HepG2 (cell line): ENCODE results near the gene RIOK3.

Experiments used
- ARID4A ChIP-seq: sonication (generic); formaldehyde crosslinking; IDR thresholded peaks from 2 replicates; pipeline ENCODE4 v1.5.0; 2020; ENCODE audit warnings: mild to moderate bottlenecking, missing genetic modification reagents, borderline replicate concordance
- CEBPG ChIP-seq: IDR thresholded peaks from 2 replicates; pipeline ENCODE4 v1.6.1; 2016
- CTCF ChIP-seq: sonication (generic); formaldehyde crosslinking; IDR thresholded peaks from 2 replicates; pipeline ENCODE4 v1.5.0; 2020; ENCODE audit warnings: mild to moderate bottlenecking, missing genetic modification reagents, moderate library complexity
- POLR2G ChIP-seq: fragments of 200-400 bp; formaldehyde crosslinking; IDR thresholded peaks from 2 replicates; pipeline ENCODE4 v1.6.1; 2018; ENCODE audit warnings: mild to moderate bottlenecking, low read depth, low read length, moderate library complexity

DNA sequence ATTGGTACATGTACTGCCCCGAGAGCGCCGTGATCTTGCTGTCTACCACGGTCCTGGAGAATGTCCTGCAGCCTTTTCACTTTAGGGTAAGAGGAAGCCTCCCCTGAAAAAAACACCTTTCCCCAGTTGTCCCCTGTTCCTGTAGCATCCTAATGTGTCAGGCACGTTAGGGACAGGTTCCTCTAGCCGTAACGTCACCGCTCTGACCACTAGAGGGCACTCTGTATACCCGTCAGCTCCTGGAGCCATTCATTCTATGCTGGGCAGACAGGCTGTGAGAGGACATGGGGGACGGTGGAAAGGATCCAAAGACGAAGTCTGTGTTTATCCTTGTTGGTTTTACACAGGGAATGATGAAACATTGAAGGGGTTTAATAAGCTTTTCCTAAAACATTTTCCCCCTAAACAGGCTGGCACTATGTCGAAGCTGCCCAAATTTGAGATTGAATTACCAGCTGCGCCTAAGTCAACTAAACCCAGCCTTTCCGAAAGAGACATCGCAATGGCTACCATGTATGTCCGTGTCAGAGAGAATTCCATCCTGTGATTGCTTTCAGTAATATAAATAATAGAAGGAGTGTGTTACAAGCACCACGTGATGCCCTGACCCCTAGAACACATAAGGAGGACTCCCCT, 62.9 kb downstream of the RIOK3 start:
- no peak for TF ChIP-seq POLR2G
- peak; percentile 96 for TF ChIP-seq CTCF (CRISPR knock-in tag)
- TF ChIP-seq ARID4A (CRISPR knock-in tag) = no peak; the same call in 1 of the 2 replicates
- 0 out of 2 replicates have a peak, but pooled peaks have one; percentile 7 for TF ChIP-seq CEBPG (CRISPR knock-in tag)
